ENCODE data around the gene TTC13.
A peak's percentile ranks its signal among the peaks of the same experiment; 100 is the strongest.
"Not testable (repeated sequence)": the region's sequence is repeated elsewhere in the genome, so short reads cannot be mapped to it uniquely, and the experiment has no call there.

TTC13 gene

GRCh38 chr1:231016234-231016633 is 37.6 kb upstream of the TTC13 start:
- H3K4me1 ChIP-seq (ENCODE audit: control insufficient read depth, insufficient read depth, low read length), result peaks cover 23% of the 10 kb centered on the region
- H3K4me2 ChIP-seq (ENCODE audit: low read length), result no peak overlapping the region
- H3K9ac ChIP-seq (ENCODE audit: low read depth, low read length), result no peak overlapping the region
- no peak overlapping the region for H3K4me3 ChIP-seq (ENCODE audit: low read length)
- H3K9me3 ChIP-seq (replicated peaks; ENCODE audit: low read length), result no peaks in the 10 kb centered on the region
- H3K36me3 ChIP-seq (ENCODE audit: insufficient read depth, low read length), result no peaks in the 10 kb centered on the region
- no peaks in the 10 kb centered on the region for H3K27me3 ChIP-seq (ENCODE audit: control insufficient read depth, insufficient read depth, low read length)

DNA sequence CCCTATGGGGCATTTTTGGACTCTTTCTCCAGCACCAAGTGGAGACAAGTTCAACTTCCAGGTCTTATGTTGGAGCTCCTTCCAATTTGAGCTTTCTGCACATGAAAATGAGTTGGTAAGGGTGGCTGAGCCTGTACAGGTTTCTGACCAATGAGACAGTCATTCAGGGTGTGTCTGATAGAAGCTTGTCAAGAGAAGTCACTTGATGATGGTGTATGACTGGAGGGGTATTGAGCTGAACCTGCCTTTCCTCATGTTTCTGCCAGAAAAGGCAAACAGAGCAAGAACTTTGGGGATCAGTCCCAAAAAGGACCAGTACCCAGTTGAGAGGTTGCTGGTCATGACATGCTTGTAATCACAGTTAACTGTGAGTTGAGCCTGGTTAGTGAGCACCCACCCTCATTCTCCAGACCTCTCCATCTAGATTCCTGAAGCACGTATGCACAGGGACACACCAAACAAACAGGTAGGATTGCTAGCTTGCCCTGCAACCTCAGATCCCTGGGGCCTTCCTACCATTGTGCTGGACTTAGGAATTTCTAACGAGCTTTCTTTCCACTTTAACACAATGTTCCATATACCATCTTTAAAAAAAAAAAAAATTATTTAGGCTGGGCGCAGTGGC is 34.8 kb upstream of the TTC13 start:
- Histone ChIP-seq H3K4me2 (ENCODE audit: low read length) (no peak overlapping the region), H3K36me3 (ENCODE audit: insufficient read depth, low read length) (no peaks in the 10 kb centered on the region), H3K27me3 (ENCODE audit: control insufficient read depth, insufficient read depth, low read length) (no peaks in the 10 kb centered on the region), H3K9ac (ENCODE audit: low read depth, low read length) (no peak overlapping the region), H3K9me3 (replicated peaks; ENCODE audit: low read length) (no peaks in the 10 kb centered on the region), H3K4me1 (ENCODE audit: control insufficient read depth, insufficient read depth, low read length) (peaks cover 4% of the 10 kb centered on the region), H3K4me3 (ENCODE audit: low read length) (no peak overlapping the region)

DNA sequence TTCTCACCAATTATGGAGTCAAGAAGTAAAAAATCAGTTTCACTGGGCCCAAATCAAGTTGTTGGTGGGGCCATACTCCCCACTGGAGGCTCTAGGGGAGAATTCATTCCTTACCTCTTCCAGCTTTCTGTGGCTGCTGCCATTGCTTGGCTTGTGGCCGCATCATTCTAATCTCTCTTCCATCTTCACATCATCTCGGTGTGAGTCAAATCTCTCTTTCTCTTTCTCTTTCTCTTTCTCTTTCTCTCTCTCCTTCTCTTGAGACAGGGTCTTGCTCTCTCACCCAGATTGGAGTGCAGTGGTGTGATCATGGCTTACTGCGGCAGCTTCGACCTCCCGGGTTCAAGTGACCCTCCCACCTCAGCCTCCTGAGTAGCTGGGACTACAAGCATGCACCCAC is 33.3 kb upstream of the TTC13 start:
- H3K4me1 ChIP-seq (ENCODE audit: control insufficient read depth, insufficient read depth, low read length), result peaks cover 4% of the 10 kb centered on the region
- peaks cover 2% of the 10 kb centered on the region for H3K9me3 ChIP-seq (replicated peaks; ENCODE audit: low read length)
- H3K4me3 ChIP-seq (ENCODE audit: low read length), result no peak overlapping the region
- H3K4me2 ChIP-seq (ENCODE audit: low read length), result no peak overlapping the region
- no peak overlapping the region for H3K9ac ChIP-seq (ENCODE audit: low read depth, low read length)
- no peaks in the 10 kb centered on the region for H3K27me3 ChIP-seq (ENCODE audit: control insufficient read depth, insufficient read depth, low read length)
- no peaks in the 10 kb centered on the region for H3K36me3 ChIP-seq (ENCODE audit: insufficient read depth, low read length)

GRCh38 chr1:231011360-231011759 is 32.7 kb upstream of the TTC13 start:
- H3K27me3 ChIP-seq (ENCODE audit: control insufficient read depth, insufficient read depth, low read length), result no peaks in the 10 kb centered on the region
- no peak overlapping the region for H3K4me3 ChIP-seq (ENCODE audit: low read length)
- H3K4me1 ChIP-seq (ENCODE audit: control insufficient read depth, insufficient read depth, low read length), result peaks cover 4% of the 10 kb centered on the region
- H3K9me3 ChIP-seq (replicated peaks; ENCODE audit: low read length), result peaks cover 3% of the 10 kb centered on the region
- no peaks in the 10 kb centered on the region for H3K36me3 ChIP-seq (ENCODE audit: insufficient read depth, low read length)
- H3K9ac ChIP-seq (ENCODE audit: low read depth, low read length), result no peak overlapping the region
- H3K4me2 ChIP-seq (ENCODE audit: low read length), result no peak overlapping the region

- H3K4me1 ChIP-seq (ENCODE audit: control insufficient read depth, insufficient read depth, low read length); H3K9me3 ChIP-seq (replicated peaks; ENCODE audit: low read length); H3K27me3 ChIP-seq (ENCODE audit: control insufficient read depth, insufficient read depth, low read length); H3K36me3 ChIP-seq (ENCODE audit: insufficient read depth, low read length); H3K4me2 ChIP-seq (ENCODE audit: low read length); H3K9ac ChIP-seq (ENCODE audit: low read depth, low read length); H3K4me3 ChIP-seq (ENCODE audit: low read length): not testable (repeated sequence)
These were observed 28.9 kb upstream of the TTC13 start for GRCh38 chr1:231007535-231007934.

DNA sequence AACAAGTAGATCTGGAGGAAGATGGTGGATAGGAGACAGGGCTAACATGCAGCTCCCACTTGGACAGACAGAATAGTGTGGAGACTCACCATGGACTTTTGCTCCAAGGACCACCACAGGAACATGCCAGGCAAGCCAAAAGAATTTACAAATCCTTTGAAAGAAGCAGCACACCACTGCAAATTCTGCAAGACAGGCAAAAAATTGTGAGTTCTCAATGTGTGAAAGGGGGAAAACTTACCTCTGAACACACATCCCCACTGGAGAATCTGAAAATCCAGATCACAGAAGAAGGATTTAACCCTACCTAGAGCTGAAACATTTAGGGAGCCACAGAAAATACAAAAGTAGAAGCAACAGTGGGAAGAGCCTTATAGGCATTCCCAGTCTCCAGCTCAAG is 23.2 kb upstream of the TTC13 start:
- H3K36me3 ChIP-seq (ENCODE audit: insufficient read depth, low read length), result peaks cover 45% of the 10 kb centered on the region

GRCh38 chr1:231000639-231001038 is 22.0 kb upstream of the TTC13 start:
- peaks cover 52% of the 10 kb centered on the region for H3K36me3 ChIP-seq (ENCODE audit: insufficient read depth, low read length)
- H3K9ac ChIP-seq (ENCODE audit: low read depth, low read length), result no peak overlapping the region
- H3K4me3 ChIP-seq (ENCODE audit: low read length), result no peak overlapping the region
- H3K4me1 ChIP-seq (ENCODE audit: control insufficient read depth, insufficient read depth, low read length), result no peaks in the 10 kb centered on the region
- H3K27me3 ChIP-seq (ENCODE audit: control insufficient read depth, insufficient read depth, low read length), result no peaks in the 10 kb centered on the region
- no peak overlapping the region for H3K4me2 ChIP-seq (ENCODE audit: low read length)
- no peaks in the 10 kb centered on the region for H3K9me3 ChIP-seq (replicated peaks; ENCODE audit: low read length)

More for the DNA sequence above, 23.2 kb upstream of the TTC13 start:
- H3K9ac ChIP-seq (ENCODE audit: low read depth, low read length), result no peak overlapping the region
- H3K4me1 ChIP-seq (ENCODE audit: control insufficient read depth, insufficient read depth, low read length), result no peaks in the 10 kb centered on the region
- H3K4me3 ChIP-seq (ENCODE audit: low read length), result no peak overlapping the region
- H3K4me2 ChIP-seq (ENCODE audit: low read length), result no peak overlapping the region
- H3K27me3 ChIP-seq (ENCODE audit: control insufficient read depth, insufficient read depth, low read length), result no peaks in the 10 kb centered on the region
- peaks cover under 1% of the 10 kb centered on the region for H3K9me3 ChIP-seq (replicated peaks; ENCODE audit: low read length)

DNA sequence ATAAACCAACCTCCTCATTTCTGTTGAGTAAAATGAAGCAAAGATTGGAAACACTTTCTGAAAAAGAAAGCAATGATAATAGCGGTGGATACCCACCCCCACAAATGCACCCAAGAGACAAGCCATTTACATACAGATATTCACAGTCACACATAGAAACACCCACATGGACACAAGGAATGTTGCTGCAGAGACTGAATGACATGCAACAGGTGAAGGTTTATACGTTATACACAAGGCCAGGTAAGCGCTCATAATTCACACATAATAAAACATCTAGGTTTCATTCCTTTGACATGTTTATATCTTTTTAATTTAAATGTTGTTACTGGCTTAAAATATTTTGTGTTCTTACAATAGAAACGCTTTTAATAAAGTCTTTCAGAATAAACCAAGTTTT is 21.5 kb upstream of the TTC13 start:
- Histone ChIP-seq H3K36me3 (ENCODE audit: insufficient read depth, low read length) (peaks cover 53% of the 10 kb centered on the region), H3K4me3 (ENCODE audit: low read length) (no peak overlapping the region)

GRCh38 chr1:230994860-230995259 is 16.2 kb upstream of the TTC13 start:
- Histone ChIP-seq H3K4me3 (ENCODE audit: low read length) (no peak overlapping the region), H3K9me3 (replicated peaks; ENCODE audit: low read length) (no peaks in the 10 kb centered on the region), H3K36me3 (ENCODE audit: insufficient read depth, low read length) (peaks cover 45% of the 10 kb centered on the region)

More for the DNA sequence above, 21.5 kb upstream of the TTC13 start:
- Histone ChIP-seq H3K9ac (ENCODE audit: low read depth, low read length) (no peak overlapping the region), H3K4me1 (ENCODE audit: control insufficient read depth, insufficient read depth, low read length) (no peaks in the 10 kb centered on the region), H3K27me3 (ENCODE audit: control insufficient read depth, insufficient read depth, low read length) (no peaks in the 10 kb centered on the region), H3K9me3 (replicated peaks; ENCODE audit: low read length) (no peaks in the 10 kb centered on the region), H3K4me2 (ENCODE audit: low read length) (no peak overlapping the region)

GRCh38 chr1:230992100-230992774 is 13.6 kb upstream of the TTC13 start:
- H3K9me3 ChIP-seq (replicated peaks; ENCODE audit: low read length), result no peaks in the 10 kb centered on the region
- peaks cover 3% of the 10 kb centered on the region for H3K4me1 ChIP-seq (ENCODE audit: control insufficient read depth, insufficient read depth, low read length)
- H3K4me3 ChIP-seq (ENCODE audit: low read length), result no peak overlapping the region
- no peak overlapping the region for H3K4me2 ChIP-seq (ENCODE audit: low read length)
- no peak overlapping the region for H3K9ac ChIP-seq (ENCODE audit: low read depth, low read length)
- H3K27me3 ChIP-seq (ENCODE audit: control insufficient read depth, insufficient read depth, low read length), result no peaks in the 10 kb centered on the region
- peaks cover 24% of the 10 kb centered on the region for H3K36me3 ChIP-seq (ENCODE audit: insufficient read depth, low read length)

More at GRCh38 chr1:230994860-230995259, 16.2 kb upstream of the TTC13 start:
- Histone ChIP-seq H3K4me1 (ENCODE audit: control insufficient read depth, insufficient read depth, low read length) (no peaks in the 10 kb centered on the region), H3K27me3 (ENCODE audit: control insufficient read depth, insufficient read depth, low read length) (no peaks in the 10 kb centered on the region), H3K4me2 (ENCODE audit: low read length) (no peak overlapping the region), H3K9ac (ENCODE audit: low read depth, low read length) (no peak overlapping the region)

GRCh38 chr1:230987448-230987847 is 8.8 kb upstream of the TTC13 start:
- H3K9me3 ChIP-seq (replicated peaks; ENCODE audit: low read length), result no peaks in the 10 kb centered on the region
- peaks cover 12% of the 10 kb centered on the region for H3K36me3 ChIP-seq (ENCODE audit: insufficient read depth, low read length)
- H3K9ac ChIP-seq (ENCODE audit: low read depth, low read length), result no peak overlapping the region
- H3K4me2 ChIP-seq (ENCODE audit: low read length), result peak overlapping the region; percentile 6
- H3K4me1 ChIP-seq (ENCODE audit: control insufficient read depth, insufficient read depth, low read length), result peaks cover 9% of the 10 kb centered on the region
- no peak overlapping the region for H3K4me3 ChIP-seq (ENCODE audit: low read length)
- H3K27me3 ChIP-seq (ENCODE audit: control insufficient read depth, insufficient read depth, low read length), result no peaks in the 10 kb centered on the region

- Histone ChIP-seq H3K4me1 (ENCODE audit: control insufficient read depth, insufficient read depth, low read length) (peaks cover 9% of the 10 kb centered on the region), H3K4me2 (ENCODE audit: low read length) (peak overlapping the region; percentile 6), H3K9me3 (replicated peaks; ENCODE audit: low read length) (no peaks in the 10 kb centered on the region), H3K4me3 (ENCODE audit: low read length) (no peak overlapping the region), H3K9ac (ENCODE audit: low read depth, low read length) (no peak overlapping the region), H3K27me3 (ENCODE audit: control insufficient read depth, insufficient read depth, low read length) (no peaks in the 10 kb centered on the region), H3K36me3 (ENCODE audit: insufficient read depth, low read length) (peaks cover 9% of the 10 kb centered on the region)
These were observed 8.3 kb upstream of the TTC13 start for GRCh38 chr1:230986976-230987375.
